ENCODE measurements around the gene GABBR2.

The GABBR2 gene

GRCh38 chr9:98738741-98739140 lies 30.0 kb upstream of the GABBR2 start:
- no peak for DNase-seq
- H3K36me3 ChIP-seq (replicated peaks), result peaks cover 5% of the 10 kb centered on the region
- H3K4me3 ChIP-seq (ENCODE audit: low read depth, low read length), result no peak overlapping the region
- H3K27ac ChIP-seq, result no peak overlapping the region
- TF ChIP-seq, protein P1, sequence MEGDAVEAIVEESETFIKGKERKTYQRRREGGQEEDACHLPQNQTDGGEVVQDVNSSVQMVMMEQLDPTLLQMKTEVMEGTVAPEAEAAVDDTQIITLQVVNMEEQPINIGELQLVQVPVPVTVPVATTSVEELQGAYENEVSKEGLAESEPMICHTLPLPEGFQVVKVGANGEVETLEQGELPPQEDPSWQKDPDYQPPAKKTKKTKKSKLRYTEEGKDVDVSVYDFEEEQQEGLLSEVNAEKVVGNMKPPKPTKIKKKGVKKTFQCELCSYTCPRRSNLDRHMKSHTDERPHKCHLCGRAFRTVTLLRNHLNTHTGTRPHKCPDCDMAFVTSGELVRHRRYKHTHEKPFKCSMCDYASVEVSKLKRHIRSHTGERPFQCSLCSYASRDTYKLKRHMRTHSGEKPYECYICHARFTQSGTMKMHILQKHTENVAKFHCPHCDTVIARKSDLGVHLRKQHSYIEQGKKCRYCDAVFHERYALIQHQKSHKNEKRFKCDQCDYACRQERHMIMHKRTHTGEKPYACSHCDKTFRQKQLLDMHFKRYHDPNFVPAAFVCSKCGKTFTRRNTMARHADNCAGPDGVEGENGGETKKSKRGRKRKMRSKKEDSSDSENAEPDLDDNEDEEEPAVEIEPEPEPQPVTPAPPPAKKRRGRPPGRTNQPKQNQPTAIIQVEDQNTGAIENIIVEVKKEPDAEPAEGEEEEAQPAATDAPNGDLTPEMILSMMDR (IDR thresholded peaks at IDR 0.05; ENCODE audit: low read depth, low read length, missing control alignments), result no peak
- no peaks in the 10 kb centered on the region for H3K27me3 ChIP-seq (replicated peaks)
- in situ Hi-C loops (cut with HindIII; ENCODE audit: low pct_ligation_motif_present, low sequenced_read_pairs), result no loop called here

GRCh38 chr9:98736226-98736625 lies 27.5 kb upstream of the GABBR2 start:
- no peak for DNase-seq
- in situ Hi-C loops (cut with HindIII; ENCODE audit: low pct_ligation_motif_present, low sequenced_read_pairs), result no loop called here
- no peaks in the 10 kb centered on the region for H3K27me3 ChIP-seq (replicated peaks)
- H3K36me3 ChIP-seq (replicated peaks), result peaks cover 5% of the 10 kb centered on the region
- H3K27ac ChIP-seq, result no peak overlapping the region
- TF ChIP-seq, protein P1 (IDR thresholded peaks at IDR 0.05; ENCODE audit: low read depth, low read length, missing control alignments), result no peak
- no peak overlapping the region for H3K4me3 ChIP-seq (ENCODE audit: low read depth, low read length)

GRCh38 chr9:98732801-98733200 lies 24.1 kb upstream of the GABBR2 start:
- Histone ChIP-seq H3K27ac (no peak overlapping the region), H3K36me3 (replicated peaks) (peaks cover 5% of the 10 kb centered on the region), H3K27me3 (replicated peaks) (no peaks in the 10 kb centered on the region), H3K4me3 (ENCODE audit: low read depth, low read length) (no peak overlapping the region)
- in situ Hi-C loops (cut with HindIII; ENCODE audit: low pct_ligation_motif_present, low sequenced_read_pairs), result no loop called here
- TF ChIP-seq, protein P1 (IDR thresholded peaks at IDR 0.05; ENCODE audit: low read depth, low read length, missing control alignments), result no peak
- DNase-seq, result no peak

DNA sequence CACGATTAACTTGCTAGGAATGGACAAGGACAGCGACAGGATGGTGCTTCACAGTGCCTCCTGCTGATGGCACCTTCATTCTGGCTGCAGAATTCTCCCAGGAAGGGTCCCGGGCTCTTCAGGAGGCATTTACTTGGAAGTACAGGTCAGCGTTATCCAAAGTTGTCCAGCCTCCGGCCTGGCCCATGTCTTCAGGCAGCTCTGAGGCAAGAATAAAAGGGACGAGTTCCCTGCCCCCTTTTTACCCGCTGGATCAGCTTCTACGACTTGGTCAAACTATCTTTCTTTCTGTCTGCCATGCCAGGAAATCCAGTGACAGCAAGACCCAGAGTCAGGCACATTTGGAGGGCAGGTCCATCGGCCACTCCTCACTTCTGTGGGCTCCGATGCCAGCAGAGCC lies 23.4 kb upstream of the GABBR2 start:
- Histone ChIP-seq H3K27ac (no peak overlapping the region), H3K36me3 (replicated peaks) (peaks cover 5% of the 10 kb centered on the region), H3K27me3 (replicated peaks) (no peaks in the 10 kb centered on the region), H3K4me3 (ENCODE audit: low read depth, low read length) (no peak overlapping the region)
- no peak for DNase-seq
- in situ Hi-C loops (cut with HindIII; ENCODE audit: low pct_ligation_motif_present, low sequenced_read_pairs), result no loop called here
- TF ChIP-seq, protein P1 (IDR thresholded peaks at IDR 0.05; ENCODE audit: low read depth, low read length, missing control alignments), result no peak

DNA sequence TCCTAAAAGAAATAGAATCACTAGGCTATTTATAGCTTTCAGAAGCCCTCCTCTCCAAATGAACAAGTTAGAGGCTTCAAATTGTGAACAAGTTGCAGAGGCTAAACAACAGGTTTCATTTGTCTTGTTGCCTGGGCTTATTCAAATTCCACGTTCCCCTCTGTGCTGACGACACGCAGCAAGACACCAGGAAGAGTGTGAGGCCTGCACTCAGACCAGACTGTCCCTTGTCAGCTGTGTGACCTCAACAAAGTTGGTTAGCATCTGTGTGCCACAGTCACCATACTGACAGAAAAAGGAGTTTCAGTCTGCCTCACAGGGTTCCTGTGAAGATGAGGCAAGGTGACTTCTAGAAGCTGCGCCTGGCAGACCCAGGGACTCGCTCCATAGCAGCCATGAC lies 22.1 kb upstream of the GABBR2 start:
- Histone ChIP-seq H3K4me3 (ENCODE audit: low read depth, low read length) (no peak overlapping the region), H3K27me3 (replicated peaks) (peaks cover under 1% of the 10 kb centered on the region), H3K27ac (no peak overlapping the region), H3K36me3 (replicated peaks) (peaks cover 2% of the 10 kb centered on the region)
- DNase-seq, result no peak
- in situ Hi-C loops (cut with HindIII; ENCODE audit: low pct_ligation_motif_present, low sequenced_read_pairs), result no loop called here
- TF ChIP-seq, protein P1 (IDR thresholded peaks at IDR 0.05; ENCODE audit: low read depth, low read length, missing control alignments), result no peak

DNA sequence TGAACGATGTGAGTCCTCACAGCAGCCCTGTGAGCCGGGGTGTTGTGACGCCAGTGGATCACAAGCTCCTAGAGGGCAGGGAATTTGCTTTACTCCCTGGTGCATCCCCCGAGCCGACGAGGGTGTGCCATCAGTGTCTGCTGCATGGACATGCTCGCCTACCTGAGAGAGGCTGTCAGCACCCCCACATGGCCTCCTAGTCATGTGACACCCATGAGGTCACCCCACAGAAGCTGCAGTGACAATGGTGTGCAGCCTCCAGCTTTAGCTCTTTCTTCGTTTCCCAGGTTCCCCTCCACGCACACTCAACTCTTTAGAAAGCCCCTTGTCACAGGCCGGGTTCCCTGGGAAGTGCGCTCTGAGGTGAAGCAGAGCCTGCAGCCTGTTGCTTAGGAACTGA lies 19.8 kb upstream of the GABBR2 start:
- peaks cover 10% of the 10 kb centered on the region for H3K27me3 ChIP-seq (replicated peaks)
- H3K27ac ChIP-seq, result no peak overlapping the region
- no peak overlapping the region for H3K4me3 ChIP-seq (ENCODE audit: low read depth, low read length)
- H3K36me3 ChIP-seq (replicated peaks), result no peaks in the 10 kb centered on the region
- TF ChIP-seq, protein P1 (IDR thresholded peaks at IDR 0.05; ENCODE audit: low read depth, low read length, missing control alignments), result no peak
- in situ Hi-C loops (cut with HindIII; ENCODE audit: low pct_ligation_motif_present, low sequenced_read_pairs), result no loop called here
- DNase-seq, result no peak

Measured in brain microvascular endothelial cell (primary cell).